ENCODE measurements around the gene ZNF281.
A peak's percentile ranks its signal among the peaks of the same experiment; 100 is the strongest.
"Not testable (repeated sequence)": the region's sequence is repeated elsewhere in the genome, so short reads cannot be mapped to it uniquely, and the experiment has no call there.

ZNF281 gene

GRCh38 chr1:200409761-200410565 lies at the start of gene ZNF281:
Gene ZNF281, minus strand, starts transcription at chr1:200410036. Its CDS starts 331 bp downstream, at chr1:200409705.
- DNase-seq (ENCODE audit: low read depth in 2 of 2) = peak; percentile 90 to 92

GRCh38 chr1:200458780-200459179 lies 48.9 kb upstream of the ZNF281 start:
- DNase-seq (ENCODE audit: low read depth in 2 of 2) = no peak

GRCh38 chr1:200457810-200458209 lies 48.0 kb upstream of the ZNF281 start:
- DNase-seq (ENCODE audit: low read depth in 2 of 2) = no peak

- no peak for DNase-seq (ENCODE audit: low read depth in 2 of 2)
Observed at GRCh38 chr1:200454425-200454824, 44.6 kb upstream of the ZNF281 start.

- DNase-seq (ENCODE audit: low read depth in 2 of 2) = no peak
Observed at GRCh38 chr1:200453553-200453905, 43.7 kb upstream of the ZNF281 start.

GRCh38 chr1:200452850-200453552 lies 43.2 kb upstream of the ZNF281 start:
- no peak for DNase-seq (ENCODE audit: low read depth in 2 of 2)

- DNase-seq (ENCODE audit: low read depth in 2 of 2) = no peak
Observed at GRCh38 chr1:200448034-200448762, 38.4 kb upstream of the ZNF281 start.

GRCh38 chr1:200445213-200445612 lies 35.4 kb upstream of the ZNF281 start:
- no peak for DNase-seq (ENCODE audit: low read depth in 2 of 2)

GRCh38 chr1:200444478-200444877 lies 34.6 kb upstream of the ZNF281 start:
- DNase-seq (ENCODE audit: low read depth in 2 of 2) = no peak

GRCh38 chr1:200443860-200444259 lies 34.0 kb upstream of the ZNF281 start:
- no peak for DNase-seq (ENCODE audit: low read depth in 2 of 2)

GRCh38 chr1:200442537-200443156 lies 32.8 kb upstream of the ZNF281 start:
- no peak for DNase-seq (ENCODE audit: low read depth in 2 of 2)

GRCh38 chr1:200442023-200442422 lies 32.2 kb upstream of the ZNF281 start:
- DNase-seq (ENCODE audit: low read depth in 2 of 2) = no peak

GRCh38 chr1:200438911-200439310 lies 29.1 kb upstream of the ZNF281 start:
- DNase-seq (ENCODE audit: low read depth in 2 of 2) = no peak

- DNase-seq (ENCODE audit: low read depth in 2 of 2) = not testable (repeated sequence)
Observed at GRCh38 chr1:200438413-200438812, 28.6 kb upstream of the ZNF281 start.

- no peak for DNase-seq (ENCODE audit: low read depth in 2 of 2)
Observed at GRCh38 chr1:200437556-200438203, 27.8 kb upstream of the ZNF281 start.

GRCh38 chr1:200437088-200437487 lies 27.3 kb upstream of the ZNF281 start:
- DNase-seq (ENCODE audit: low read depth in 2 of 2) = no peak

GRCh38 chr1:200436436-200436835 lies 26.6 kb upstream of the ZNF281 start:
- no peak for DNase-seq (ENCODE audit: low read depth in 2 of 2)

- no peak for DNase-seq (ENCODE audit: low read depth in 2 of 2)
Observed at GRCh38 chr1:200435200-200435780, 25.5 kb upstream of the ZNF281 start.

GRCh38 chr1:200433586-200433985 lies 23.8 kb upstream of the ZNF281 start:
- DNase-seq (ENCODE audit: low read depth in 2 of 2) = no peak

GRCh38 chr1:200432586-200432985 lies 22.8 kb upstream of the ZNF281 start:
- no peak for DNase-seq (ENCODE audit: low read depth in 2 of 2)

- no peak for DNase-seq (ENCODE audit: low read depth in 2 of 2)
Observed at GRCh38 chr1:200429221-200429751, 19.4 kb upstream of the ZNF281 start.

All from stimulated activated CD8-positive, alpha-beta memory T cell treated with anti-CD3 and anti-CD28 coated beads, Interleukin-2, amount 100 ng/mL, for 1 hour (primary cell).